ENCODE data around the gene FREY1. TPM values are rescaled to one million over a fixed set of nuclear protein-coding genes. Genes with fewer than 3 reads are reported as not detected.

FREY1 gene
- total and polyA plus RNA-seq, 8 donors = 0.12 to 1.3 (median 0.40) TPM; not detected in 1

GRCh38 chr11:45858751-45859398 lies 48.2 kb downstream of the FREY1 start:
- no peaks in the 10 kb centered on the region for H3K27me3 ChIP-seq
- peaks cover 34 to 49% (median 36%) of the 10 kb centered on the region in 3 donors for H3K4me1 ChIP-seq
- DNase-seq (no peak), ATAC-seq (no peak), FAIRE-seq (no peak)
- H3K27ac ChIP-seq = peak overlapping the region; percentile 68 to 85 (median 75)
- no peaks in the 10 kb centered on the region for H3K9me3 ChIP-seq
- 64 to 67% methylated on average over 5 of the region's 5 CpGs for WGBS, 2 donors
- peaks cover 0 to 34% (median 14%) of the 10 kb centered on the region in 3 donors for H3K36me3 ChIP-seq
- TF ChIP-seq CTCF (IDR thresholded peaks at IDR 0.05) = no peak
- intact Hi-C loops (cut with DNase I) = no loop called here
- no peak overlapping the region for H3K4me3 ChIP-seq

DNA sequence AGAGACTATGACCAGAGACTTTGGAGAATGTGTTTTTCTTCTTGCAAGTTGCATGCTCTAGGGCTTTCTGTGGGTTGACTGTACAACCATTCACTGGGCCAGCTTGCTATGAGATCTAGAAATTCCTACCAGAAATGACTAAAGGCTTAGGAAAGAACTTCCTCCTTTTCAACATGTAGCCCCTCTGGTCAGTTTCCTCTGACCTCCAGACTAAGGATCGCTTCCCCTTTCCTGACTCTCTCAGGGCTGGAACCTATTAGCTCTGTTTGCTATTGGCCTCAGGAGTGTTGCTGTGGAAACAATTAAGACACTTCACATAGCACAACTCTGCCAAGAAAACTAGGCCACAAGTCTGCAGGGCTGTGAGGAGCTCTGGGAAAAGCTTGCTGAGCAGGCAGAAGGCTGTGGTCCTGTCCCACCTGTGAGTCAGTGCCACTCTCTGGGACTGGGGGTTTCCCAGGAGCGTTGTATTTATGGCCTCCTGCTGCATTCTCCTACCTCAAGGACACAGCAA lies 49.1 kb downstream of the FREY1 start:
- ATAC-seq = peak; percentile 58 to 82 (median 76)
- peak in 4 of 6 donors; percentile 64 to 79 (median 74) for DNase-seq
- intact Hi-C loops (cut with DNase I) = no loop called here
- Histone ChIP-seq H3K9me3 (no peaks in the 10 kb centered on the region), H3K4me1 (peaks cover 34 to 50% (median 36%) of the 10 kb centered on the region in 3 donors), H3K36me3 (peaks cover 0 to 25% (median 14%) of the 10 kb centered on the region in 3 donors), H3K27ac (peak overlapping the region; percentile 68 to 85 (median 75)), H3K4me3 (no peak overlapping the region), H3K27me3 (no peaks in the 10 kb centered on the region)
- TF ChIP-seq CTCF (IDR thresholded peaks at IDR 0.05) = no peak
- WGBS, 2 donors = 3 to 6% methylated on average over 2 of the region's 2 CpGs
- FAIRE-seq = no peak

Other genes starting within 250 kb of the FREY1 start
- 1 to 10 TPM in 2 of 6 donors, under 1 TPM in 4; 0.23 to 4.8 (median 0.50) TPM for gene CHST1, start 241.6 kb downstream of the FREY1 start, total RNA-seq
- 1 to 10 TPM in 1 of 2 donors, under 1 TPM in 1; 0.76 to 1.4 TPM for gene CHST1, start 241.6 kb downstream of the FREY1 start, polyA plus RNA-seq
- 10 to 100 TPM in 2 of 6 donors, 1 to 10 TPM in 4; 5.4 to 14.2 (median 7.9) TPM for gene SLC35C1, start 102.1 kb downstream of the FREY1 start, total RNA-seq
- 1 to 10 TPM; 6.3 to 7.6 TPM for gene SLC35C1, start 102.1 kb downstream of the FREY1 start, polyA plus RNA-seq
- 10 to 100 TPM; 15.3 to 29.4 (median 20.7) TPM for gene CRY2, start 59.8 kb downstream of the FREY1 start, total RNA-seq
- gene CRY2, start 59.8 kb downstream of the FREY1 start, polyA plus RNA-seq = 10 to 100 TPM; 16.0 to 28.5 TPM
- 10 to 100 TPM; 21.3 to 49.7 (median 40.6) TPM for gene MAPK8IP1, start 21.6 kb downstream of the FREY1 start, total RNA-seq
- 10 to 100 TPM; 22.5 to 31.6 TPM for gene MAPK8IP1, start 21.6 kb downstream of the FREY1 start, polyA plus RNA-seq
- 10 to 100 TPM; 18.6 to 26.8 (median 23.6) TPM for gene PEX16, start 10.6 kb upstream of the FREY1 start, total RNA-seq
- gene PEX16, start 10.6 kb upstream of the FREY1 start, polyA plus RNA-seq = 10 to 100 TPM; 39.2 to 44.3 TPM
- gene LARGE2, start 15.4 kb upstream of the FREY1 start, total RNA-seq = 10 to 100 TPM in 5 of 6 donors, 1 to 10 TPM in 1; 9.0 to 20.4 (median 16.9) TPM
- 10 to 100 TPM; 48.2 to 48.4 TPM for gene LARGE2, start 15.4 kb upstream of the FREY1 start, polyA plus RNA-seq
- 10 to 100 TPM; 11.8 to 30.3 (median 14.9) TPM for gene PHF21A, start 214.2 kb upstream of the FREY1 start, total RNA-seq
- 10 to 100 TPM; 11.4 to 13.1 TPM for gene PHF21A, start 214.2 kb upstream of the FREY1 start, polyA plus RNA-seq